ENCODE data around the gene FRA10AC1.

Gene FRA10AC1

DNA sequence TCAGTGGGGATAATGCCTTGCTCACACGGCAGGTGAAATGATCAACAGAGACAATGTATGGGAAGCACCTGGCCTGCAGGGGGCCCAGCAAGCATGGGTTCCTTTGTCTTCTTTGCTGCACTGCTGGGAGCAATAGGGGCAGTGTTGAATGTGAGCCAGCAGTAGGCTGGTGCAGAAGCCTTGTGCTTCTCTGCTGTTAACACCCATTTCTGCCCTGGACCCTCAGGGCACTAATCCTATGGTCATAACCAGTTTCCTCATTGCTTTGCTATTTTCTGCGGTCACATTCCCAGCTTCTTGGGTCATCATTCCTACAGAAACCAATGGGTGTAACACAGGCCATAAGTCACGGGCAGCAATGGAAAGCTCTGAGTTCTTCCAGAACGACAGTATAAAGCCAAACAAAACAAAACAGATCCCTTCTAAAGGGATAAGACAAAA, 44.5 kb upstream of the FRA10AC1 start:
- Histone ChIP-seq H4K20me1 (ENCODE audit: insufficient read depth) (no peaks in the 10 kb centered on the region), H3K4me1 (ENCODE audit: low read depth, poor library complexity, severe bottlenecking) (peaks cover 13% of the 10 kb centered on the region), H3K36me3 (ENCODE audit: insufficient read depth) (no peaks in the 10 kb centered on the region), H3K79me2 (ENCODE audit: insufficient read depth, low read depth) (no peaks in the 10 kb centered on the region), H2AFZ (ENCODE audit: low read depth) (no peak overlapping the region), H3K27me3 (ENCODE audit: insufficient read depth, low read depth) (no peaks in the 10 kb centered on the region), H3K4me3 (IDR thresholded peaks at IDR 0.05; ENCODE audit: insufficient read depth, low read depth, low read length) (no peak overlapping the region), H3K4me2 (no peak overlapping the region), H3K9ac (no peak overlapping the region), H3K27ac (no peak overlapping the region)
- TF ChIP-seq, protein P1, sequence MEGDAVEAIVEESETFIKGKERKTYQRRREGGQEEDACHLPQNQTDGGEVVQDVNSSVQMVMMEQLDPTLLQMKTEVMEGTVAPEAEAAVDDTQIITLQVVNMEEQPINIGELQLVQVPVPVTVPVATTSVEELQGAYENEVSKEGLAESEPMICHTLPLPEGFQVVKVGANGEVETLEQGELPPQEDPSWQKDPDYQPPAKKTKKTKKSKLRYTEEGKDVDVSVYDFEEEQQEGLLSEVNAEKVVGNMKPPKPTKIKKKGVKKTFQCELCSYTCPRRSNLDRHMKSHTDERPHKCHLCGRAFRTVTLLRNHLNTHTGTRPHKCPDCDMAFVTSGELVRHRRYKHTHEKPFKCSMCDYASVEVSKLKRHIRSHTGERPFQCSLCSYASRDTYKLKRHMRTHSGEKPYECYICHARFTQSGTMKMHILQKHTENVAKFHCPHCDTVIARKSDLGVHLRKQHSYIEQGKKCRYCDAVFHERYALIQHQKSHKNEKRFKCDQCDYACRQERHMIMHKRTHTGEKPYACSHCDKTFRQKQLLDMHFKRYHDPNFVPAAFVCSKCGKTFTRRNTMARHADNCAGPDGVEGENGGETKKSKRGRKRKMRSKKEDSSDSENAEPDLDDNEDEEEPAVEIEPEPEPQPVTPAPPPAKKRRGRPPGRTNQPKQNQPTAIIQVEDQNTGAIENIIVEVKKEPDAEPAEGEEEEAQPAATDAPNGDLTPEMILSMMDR (conservative IDR thresholded peaks at IDR 0.05; ENCODE audit: low read depth, low read length), result peak; percentile 17; the same call in 1 of the 2 replicates

DNA sequence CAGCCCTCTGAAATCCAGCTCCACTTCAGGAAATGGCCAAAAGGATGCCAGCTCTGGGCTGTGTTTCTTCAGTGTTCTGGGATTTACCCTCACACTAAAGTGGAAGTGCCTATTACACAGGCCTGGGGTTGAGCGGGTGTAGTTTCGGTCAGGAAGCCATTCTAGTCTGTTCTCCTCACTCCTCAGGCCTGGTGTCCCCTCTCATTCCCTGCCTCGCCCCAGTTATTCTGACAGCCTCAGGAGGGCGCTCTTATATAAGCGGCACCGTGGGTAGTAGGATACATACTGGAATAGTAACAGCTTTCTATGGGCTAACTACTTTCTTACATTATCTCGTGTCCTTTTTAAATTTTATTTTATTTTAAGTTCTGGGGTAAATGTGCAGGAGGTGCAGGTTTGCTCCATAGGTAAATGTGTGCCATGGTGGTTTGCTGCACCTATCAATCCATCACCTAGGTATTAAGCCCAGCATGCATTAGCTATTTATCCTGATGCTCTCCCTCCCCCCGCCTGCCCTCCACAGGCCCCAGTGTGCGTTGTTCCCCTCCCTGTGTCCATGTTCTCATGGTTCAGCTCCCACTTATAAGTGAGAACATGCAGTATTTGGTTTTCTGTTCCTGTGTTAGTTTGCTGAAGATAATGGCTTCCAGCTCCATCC, 43.1 kb upstream of the FRA10AC1 start:
- no peak overlapping the region for H3K9ac ChIP-seq
- H2AFZ ChIP-seq (ENCODE audit: low read depth), result no peak overlapping the region
- TF ChIP-seq, protein P1 (conservative IDR thresholded peaks at IDR 0.05; ENCODE audit: low read depth, low read length), result no peak
- no peak overlapping the region for H3K27ac ChIP-seq
- H4K20me1 ChIP-seq (ENCODE audit: insufficient read depth), result no peaks in the 10 kb centered on the region
- no peak overlapping the region for H3K4me2 ChIP-seq
- H3K4me3 ChIP-seq (IDR thresholded peaks at IDR 0.05; ENCODE audit: insufficient read depth, low read depth, low read length), result no peak overlapping the region
- H3K79me2 ChIP-seq (ENCODE audit: insufficient read depth, low read depth), result no peaks in the 10 kb centered on the region
- no peaks in the 10 kb centered on the region for H3K27me3 ChIP-seq (ENCODE audit: insufficient read depth, low read depth)
- no peaks in the 10 kb centered on the region for H3K36me3 ChIP-seq (ENCODE audit: insufficient read depth)
- peaks cover 13% of the 10 kb centered on the region for H3K4me1 ChIP-seq (ENCODE audit: low read depth, poor library complexity, severe bottlenecking)

GRCh38 chr10:93742633-93743349, 40.4 kb upstream of the FRA10AC1 start:
- no peak overlapping the region for H3K27ac ChIP-seq
- H3K36me3 ChIP-seq (ENCODE audit: insufficient read depth), result no peaks in the 10 kb centered on the region
- no peak overlapping the region for H3K4me3 ChIP-seq (IDR thresholded peaks at IDR 0.05; ENCODE audit: insufficient read depth, low read depth, low read length)
- peaks cover 13% of the 10 kb centered on the region for H3K4me1 ChIP-seq (ENCODE audit: low read depth, poor library complexity, severe bottlenecking)
- TF ChIP-seq, protein P1 (conservative IDR thresholded peaks at IDR 0.05; ENCODE audit: low read depth, low read length), result no peak
- H2AFZ ChIP-seq (ENCODE audit: low read depth), result 0 out of 2 replicates have a peak overlapping the region, but pooled peaks have one; percentile 1
- no peaks in the 10 kb centered on the region for H3K27me3 ChIP-seq (ENCODE audit: insufficient read depth, low read depth)
- H3K9ac ChIP-seq, result no peak overlapping the region
- H3K4me2 ChIP-seq, result peak overlapping the region; percentile 7; the same call in 1 of the 2 replicates
- H3K79me2 ChIP-seq (ENCODE audit: insufficient read depth, low read depth), result no peaks in the 10 kb centered on the region
- H4K20me1 ChIP-seq (ENCODE audit: insufficient read depth), result no peaks in the 10 kb centered on the region

- peaks cover 13% of the 10 kb centered on the region for H3K4me1 ChIP-seq (ENCODE audit: low read depth, poor library complexity, severe bottlenecking)
- H2AFZ ChIP-seq (ENCODE audit: low read depth), result no peak overlapping the region
- no peak overlapping the region for H3K9ac ChIP-seq
- H3K4me2 ChIP-seq, result no peak overlapping the region
- no peak overlapping the region for H3K4me3 ChIP-seq (IDR thresholded peaks at IDR 0.05; ENCODE audit: insufficient read depth, low read depth, low read length)
- TF ChIP-seq, protein P1 (conservative IDR thresholded peaks at IDR 0.05; ENCODE audit: low read depth, low read length), result no peak
- no peak overlapping the region for H3K27ac ChIP-seq
- H3K79me2 ChIP-seq (ENCODE audit: insufficient read depth, low read depth), result no peaks in the 10 kb centered on the region
- no peaks in the 10 kb centered on the region for H3K36me3 ChIP-seq (ENCODE audit: insufficient read depth)
- no peaks in the 10 kb centered on the region for H3K27me3 ChIP-seq (ENCODE audit: insufficient read depth, low read depth)
- no peaks in the 10 kb centered on the region for H4K20me1 ChIP-seq (ENCODE audit: insufficient read depth)
These were observed 39.0 kb upstream of the FRA10AC1 start for GRCh38 chr10:93741367-93741766.
